KBM-7 (cell line): ENCODE measurements around the gene RNASE3.
"Not testable (repeated sequence)": the region's sequence is repeated elsewhere in the genome, so short reads cannot be mapped to it uniquely, and the experiment has no call there.

ENCODE experiments used
- DNase-seq: peaks from one replicate; pipeline ENCODE4 v3.0.0-alpha.2; 2015
- in situ Hi-C: fragments of 300-500 bp; cut with MboI; formaldehyde crosslinking; loops from 2 replicates; pipeline ENCODE4 v1.14.3; 2020; ENCODE audit warnings: low sequenced_read_pairs, low pct_unique_long_range_greater_than_20kb, mixed read lengths

The RNASE3 gene

DNA sequence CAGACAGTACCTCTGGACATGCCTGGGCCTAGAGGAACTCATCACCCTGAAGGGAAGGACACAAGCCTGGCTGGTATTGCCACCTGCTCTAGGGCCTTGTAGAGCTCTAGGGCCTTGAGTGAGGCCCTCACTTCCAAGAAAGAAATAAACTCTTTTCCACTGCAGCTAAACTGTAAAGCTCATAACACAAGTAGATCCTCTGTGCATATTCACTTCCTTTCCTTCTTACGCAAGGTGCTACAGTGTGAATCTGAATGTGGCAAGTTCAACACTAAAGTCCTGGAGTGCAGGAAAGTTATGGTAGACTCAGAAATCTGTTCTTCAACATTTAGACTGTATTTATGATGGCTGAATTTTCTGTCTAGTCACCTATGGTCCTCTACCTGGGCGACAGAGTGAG, 14.5 kb downstream of the RNASE3 start:
- in situ Hi-C loops = no loop called here
- DNase-seq = no peak

- in situ Hi-C loops = no loop called here
- no peak for DNase-seq
These were observed 16.0 kb downstream of the RNASE3 start for GRCh38 chr14:20907214-20907613.

DNA sequence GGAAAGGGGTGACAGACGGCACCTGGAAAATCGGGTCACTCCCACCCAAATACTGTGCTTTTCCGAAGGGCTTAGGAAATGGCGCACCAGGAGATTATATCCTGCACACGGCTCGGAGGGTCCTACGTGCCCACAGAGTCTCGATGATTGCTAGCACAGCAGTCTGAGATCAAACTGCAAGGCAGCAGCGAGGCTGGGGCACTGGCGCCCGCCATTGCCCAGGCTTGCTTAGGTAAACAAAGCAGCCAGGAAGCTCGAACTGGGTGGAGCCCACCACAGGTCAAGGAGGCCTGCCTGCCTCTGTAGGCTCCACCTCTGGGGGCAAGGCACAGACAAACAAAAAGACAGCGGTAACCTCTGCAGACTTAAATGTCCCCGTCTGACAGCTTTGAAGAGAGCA, 19.6 kb downstream of the RNASE3 start:
- in situ Hi-C loops, DNase-seq: not testable (repeated sequence)

GRCh38 chr14:20919038-20919756, 28.0 kb downstream of the RNASE3 start:
- in situ Hi-C loops = not testable (repeated sequence)
- DNase-seq = peak; percentile 61

- in situ Hi-C loops = not testable (repeated sequence)
These were observed 32.6 kb downstream of the RNASE3 start for GRCh38 chr14:20923766-20924297.

GRCh38 chr14:20934148-20934762, 43.1 kb downstream of the RNASE3 start:
- in situ Hi-C loops = no loop called here
- no peak for DNase-seq

More at GRCh38 chr14:20923766-20924297, 32.6 kb downstream of the RNASE3 start:
- DNase-seq = not testable (repeated sequence)

GRCh38 chr14:20935303-20935984, 44.3 kb downstream of the RNASE3 start:
- DNase-seq = no peak
- in situ Hi-C loops = no loop called here
